ENCODE measurements around the gene ARSK.

ARSK gene

DNA sequence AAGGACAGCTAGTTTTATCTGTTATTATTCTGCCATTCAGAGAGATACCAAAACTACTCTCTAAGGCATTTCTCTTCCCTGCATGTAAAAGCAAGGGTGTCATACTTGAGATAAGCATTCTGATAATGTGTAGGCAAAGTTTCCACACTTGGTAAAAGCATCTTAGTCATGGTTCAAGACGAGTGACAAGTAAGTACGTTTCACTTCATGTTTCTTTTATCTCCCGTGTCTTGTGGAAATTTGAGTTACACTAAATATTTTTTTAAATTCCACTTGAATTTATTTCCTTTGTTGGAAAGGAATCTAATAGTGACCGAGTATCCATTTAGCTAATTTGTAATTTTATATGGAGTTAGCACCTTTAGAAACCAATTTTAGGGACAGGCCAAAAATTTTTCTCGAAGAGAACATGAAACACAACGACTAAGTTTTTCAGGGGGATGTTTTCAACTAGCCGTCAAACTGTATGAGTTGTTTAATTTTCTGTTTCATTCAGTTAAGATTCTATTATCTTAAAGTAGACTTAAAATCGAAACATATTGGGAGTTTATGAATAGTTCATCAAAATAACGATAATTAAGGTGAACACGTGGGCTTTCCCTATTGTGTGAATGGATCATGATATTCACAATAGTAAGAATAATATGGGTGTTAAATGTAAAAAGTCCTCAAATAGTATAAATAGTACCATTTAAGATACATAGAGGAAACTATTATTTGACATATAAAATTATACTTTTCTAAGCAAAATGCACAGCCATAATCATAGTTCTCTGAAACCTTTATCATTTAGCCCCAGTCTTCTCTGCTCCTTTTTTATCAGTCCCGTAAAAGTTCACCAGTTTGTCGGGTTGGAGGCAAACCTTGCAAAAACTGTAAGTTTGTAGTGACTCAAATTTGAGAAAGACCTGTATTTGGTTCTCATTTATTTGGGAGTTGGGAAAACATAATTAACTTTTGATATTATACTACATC lies 93.3 kb downstream of the ARSK start:
- no peak for DNase-seq (ENCODE audit: low spot score)

GRCh38 chr5:95649274-95649673 lies 94.4 kb downstream of the ARSK start:
- no peak for DNase-seq (ENCODE audit: low spot score)

GRCh38 chr5:95649842-95650620 lies 95.1 kb downstream of the ARSK start:
- DNase-seq (ENCODE audit: low spot score) = no peak

- no peak for DNase-seq (ENCODE audit: low spot score)
Measured at GRCh38 chr5:95652849-95653248, 97.9 kb downstream of the ARSK start.

- DNase-seq (ENCODE audit: low spot score) = no peak
Measured at GRCh38 chr5:95654196-95654595, 99.3 kb downstream of the ARSK start.
